ENCODE measurements around the gene NLK. TPM values are rescaled to one million over a fixed set of nuclear protein-coding genes. Genes with fewer than 3 reads are reported as not detected.

NLK gene
- total and polyA plus RNA-seq, 2 of the 4 experiments (the other 2 are of a cell fraction) = 15.3 to 23.3 TPM

DNA sequence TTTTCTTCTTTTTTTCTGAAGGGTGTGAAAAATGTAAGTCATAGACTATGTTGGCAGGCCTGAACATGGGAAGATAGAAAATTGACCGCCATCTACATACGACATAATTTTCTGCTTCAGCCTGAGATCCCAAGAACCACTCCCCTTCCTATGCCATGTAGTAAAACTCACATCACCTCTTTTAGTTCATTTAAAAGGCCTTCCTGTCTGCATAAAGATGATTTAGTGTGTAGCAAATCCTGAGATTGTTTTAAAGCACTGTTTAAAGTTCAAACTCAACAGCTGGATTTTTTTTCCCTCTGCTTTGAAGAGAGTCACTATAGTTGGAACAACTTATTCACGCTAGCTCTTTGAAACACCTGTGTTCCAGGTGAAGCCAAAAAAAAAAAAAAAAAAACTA lies 101.5 kb downstream of the NLK start:
- BruUV-seq (replicated peaks) = no TSS peak

More for the DNA sequence above, 101.5 kb downstream of the NLK start:
- dilution Hi-C loops (cut with HindIII; ENCODE audit: low sequenced_read_pairs, unreplicated experiment) = no loop called here
- Histone ChIP-seq H4K8ac (ENCODE audit: low read depth in 2 of 2, low read length in 2 of 2) (no peak overlapping the region), H4K91ac (ENCODE audit: insufficient read depth, low read depth, low read length) (no peak overlapping the region), H3K14ac (replicated peaks; ENCODE audit: low read depth, low read length) (no peak overlapping the region), H3K9me3 (ENCODE audit: control insufficient read depth, insufficient read depth, low read length) (no peaks in the 10 kb centered on the region), H4K5ac (ENCODE audit: low read depth, low read length) (no peak overlapping the region), H3K4me1 (ENCODE audit: control insufficient read depth, insufficient read depth, low read length) (peaks cover 4% of the 10 kb centered on the region), H4K20me1 (ENCODE audit: insufficient read depth, low read length) (no peaks in the 10 kb centered on the region), H3K27me3 (ENCODE audit: control insufficient read depth, insufficient read depth, low read length) (no peaks in the 10 kb centered on the region), H3K9me1 (ENCODE audit: insufficient read depth, low read length) (no peaks in the 10 kb centered on the region), H3K27ac (ENCODE audit: insufficient read depth, low read length) (no peak overlapping the region), H2AFZ (replicated peaks; ENCODE audit: low read length, poor library complexity) (no peak overlapping the region), H3K79me1 (ENCODE audit: low read depth in 1 of 2, low read length in 2 of 2) (peaks cover 2 to 14% of the 10 kb centered on the region in 2 experiments; a peak in 1 of 4 replicates), H2AK9ac (replicated peaks; ENCODE audit: low read depth, low read length, poor library complexity) (no peak overlapping the region), H2BK5ac (ENCODE audit: low read depth, low read length, poor library complexity, severe bottlenecking) (no peak overlapping the region), H3K23ac (ENCODE audit: low read depth, low read length) (no peak overlapping the region), H2BK20ac (ENCODE audit: low read depth, low read length) (no peak overlapping the region), H3K18ac (ENCODE audit: low read depth, low read length) (no peak overlapping the region), H3K4me3 (ENCODE audit: insufficient read depth, low read depth, low read length) (no peak overlapping the region), H2BK120ac (ENCODE audit: low read depth, low read length) (no peak overlapping the region), H2AK5ac (ENCODE audit: low read depth, low read length) (no peak overlapping the region), H3K4ac (ENCODE audit: low read depth, low read length) (no peak overlapping the region), H3K9ac (ENCODE audit: low read depth, low read length) (no peak overlapping the region), H2BK15ac (ENCODE audit: low read depth, low read length) (no peak overlapping the region), H3K4me2 (ENCODE audit: low read depth, low read length) (no peak overlapping the region), H3K36me3 (ENCODE audit: control insufficient read depth, insufficient read depth, low read length) (peaks cover 4% of the 10 kb centered on the region; the same call in 1 of the 2 replicates), H3K56ac (ENCODE audit: extremely low read depth, insufficient read depth, low read length) (no peak overlapping the region)
- DNase-seq (no peak), ATAC-seq (ENCODE audit: low read depth) (no peak)
- TF ChIP-seq BHLHE40 (IDR thresholded peaks at IDR 0.05; ENCODE audit: low read depth, low read length) (no peak), CEBPB (IDR thresholded peaks at IDR 0.05; ENCODE audit: low read depth, low read length) (no peak), MXI1 (IDR thresholded peaks at IDR 0.05; ENCODE audit: borderline replicate concordance, low read depth, low read length) (no peak), FOS (IDR thresholded peaks at IDR 0.05; ENCODE audit: low read depth, low read length) (no peak), NFE2L2 (IDR thresholded peaks at IDR 0.05; ENCODE audit: low read depth, low read length) (no peak), SMC3 (IDR thresholded peaks at IDR 0.05; ENCODE audit: low read depth, low read length) (no peak), CHD1 (IDR thresholded peaks at IDR 0.05; ENCODE audit: low read depth, low read length) (no peak), RFX5 (IDR thresholded peaks at IDR 0.05; ENCODE audit: low read depth, low read length) (no peak), MAZ (IDR thresholded peaks at IDR 0.05; ENCODE audit: borderline replicate concordance, low read depth, low read length) (no peak), RAD21 (IDR thresholded peaks at IDR 0.05; ENCODE audit: low read length) (no peak), MAFK (IDR thresholded peaks at IDR 0.05; ENCODE audit: low read depth, low read length) (no peak), POLR2A (IDR thresholded peaks at IDR 0.05; ENCODE audit: low read depth, low read length) (no peak), RCOR1 (IDR thresholded peaks at IDR 0.05; ENCODE audit: insufficient replicate concordance, low read length) (no peak)
- TF ChIP-seq, protein P1, sequence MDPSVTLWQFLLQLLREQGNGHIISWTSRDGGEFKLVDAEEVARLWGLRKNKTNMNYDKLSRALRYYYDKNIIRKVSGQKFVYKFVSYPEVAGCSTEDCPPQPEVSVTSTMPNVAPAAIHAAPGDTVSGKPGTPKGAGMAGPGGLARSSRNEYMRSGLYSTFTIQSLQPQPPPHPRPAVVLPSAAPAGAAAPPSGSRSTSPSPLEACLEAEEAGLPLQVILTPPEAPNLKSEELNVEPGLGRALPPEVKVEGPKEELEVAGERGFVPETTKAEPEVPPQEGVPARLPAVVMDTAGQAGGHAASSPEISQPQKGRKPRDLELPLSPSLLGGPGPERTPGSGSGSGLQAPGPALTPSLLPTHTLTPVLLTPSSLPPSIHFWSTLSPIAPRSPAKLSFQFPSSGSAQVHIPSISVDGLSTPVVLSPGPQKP (IDR thresholded peaks at IDR 0.05; ENCODE audit: borderline replicate concordance, low read depth, low read length) = no peak
- TF ChIP-seq, protein P2, sequence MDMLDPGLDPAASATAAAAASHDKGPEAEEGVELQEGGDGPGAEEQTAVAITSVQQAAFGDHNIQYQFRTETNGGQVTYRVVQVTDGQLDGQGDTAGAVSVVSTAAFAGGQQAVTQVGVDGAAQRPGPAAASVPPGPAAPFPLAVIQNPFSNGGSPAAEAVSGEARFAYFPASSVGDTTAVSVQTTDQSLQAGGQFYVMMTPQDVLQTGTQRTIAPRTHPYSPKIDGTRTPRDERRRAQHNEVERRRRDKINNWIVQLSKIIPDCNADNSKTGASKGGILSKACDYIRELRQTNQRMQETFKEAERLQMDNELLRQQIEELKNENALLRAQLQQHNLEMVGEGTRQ (IDR thresholded peaks at IDR 0.05; ENCODE audit: low read depth, low read length) = no peak
- TF ChIP-seq, protein P3, sequence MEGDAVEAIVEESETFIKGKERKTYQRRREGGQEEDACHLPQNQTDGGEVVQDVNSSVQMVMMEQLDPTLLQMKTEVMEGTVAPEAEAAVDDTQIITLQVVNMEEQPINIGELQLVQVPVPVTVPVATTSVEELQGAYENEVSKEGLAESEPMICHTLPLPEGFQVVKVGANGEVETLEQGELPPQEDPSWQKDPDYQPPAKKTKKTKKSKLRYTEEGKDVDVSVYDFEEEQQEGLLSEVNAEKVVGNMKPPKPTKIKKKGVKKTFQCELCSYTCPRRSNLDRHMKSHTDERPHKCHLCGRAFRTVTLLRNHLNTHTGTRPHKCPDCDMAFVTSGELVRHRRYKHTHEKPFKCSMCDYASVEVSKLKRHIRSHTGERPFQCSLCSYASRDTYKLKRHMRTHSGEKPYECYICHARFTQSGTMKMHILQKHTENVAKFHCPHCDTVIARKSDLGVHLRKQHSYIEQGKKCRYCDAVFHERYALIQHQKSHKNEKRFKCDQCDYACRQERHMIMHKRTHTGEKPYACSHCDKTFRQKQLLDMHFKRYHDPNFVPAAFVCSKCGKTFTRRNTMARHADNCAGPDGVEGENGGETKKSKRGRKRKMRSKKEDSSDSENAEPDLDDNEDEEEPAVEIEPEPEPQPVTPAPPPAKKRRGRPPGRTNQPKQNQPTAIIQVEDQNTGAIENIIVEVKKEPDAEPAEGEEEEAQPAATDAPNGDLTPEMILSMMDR (conservative IDR thresholded peaks at IDR 0.05; ENCODE audit: low read depth, low read length) = no peak
- CTCF ChIA-PET = interaction anchor here (0.8 kb wide), 1 partner anchor 32 kb away, joined by 3 read pairs; no protein-coding TSS in a partner anchor
- no CpG with 5 or more reads among the region's 3 CpGs for WGBS, 2 experiments (ENCODE audit: extremely low coverage in 2 of 2, insufficient read length in 1 of 2)
- intact Hi-C loops (cut with micrococcal nuclease) = loop anchor here (10.0 kb wide), 1 partner anchor 339 kb away; the partner anchor contains the start of gene NOS2
- in situ Hi-C loops (cut with MboI; ENCODE audit: low sequenced_read_pairs) = no loop called here
- POLR2A ChIA-PET (ENCODE audit: unreplicated experiment) = no interaction called here

Data from IMR-90 (cell line).